PC-9 (cell line): ENCODE results near the gene FBXL13.

Source experiments
- EZH2 ChIP-seq: fragments of 200-600 bp; sonication (generic); IDR thresholded peaks from 2 replicates; pipeline ENCODE4 v1.8.0; 2017; ENCODE audit warnings: antibody characterized with exemption, low read depth
- TF ChIP-seq, protein P1 (sequence below): fragments of 200-600 bp; sonication (generic); conservative IDR thresholded peaks from 2 replicates; pipeline ENCODE4 v1.6.1; 2017; ENCODE audit warnings: mixed run types, antibody characterized with exemption, mild to moderate bottlenecking, moderate library complexity

DNA sequence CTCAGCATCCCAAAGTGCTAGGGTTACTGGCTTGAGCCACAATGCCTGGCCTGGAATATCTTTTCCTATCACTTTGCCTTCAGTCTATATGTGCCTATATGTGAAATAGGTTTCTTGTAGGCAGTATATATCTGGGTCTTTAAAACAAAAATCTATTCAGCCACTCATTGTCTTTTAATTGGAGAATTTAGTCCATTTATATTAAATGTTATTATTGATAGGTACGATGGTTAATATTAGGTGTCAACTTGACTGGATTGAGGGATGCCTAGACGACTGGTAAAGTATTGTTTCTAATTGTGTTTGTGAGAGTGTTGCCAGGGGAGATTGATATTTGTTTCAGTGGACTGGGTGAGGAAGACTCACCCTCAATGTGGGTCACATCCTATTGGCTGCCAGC lies 73.4 kb downstream of the FBXL13 start:
- TF ChIP-seq, protein P1, sequence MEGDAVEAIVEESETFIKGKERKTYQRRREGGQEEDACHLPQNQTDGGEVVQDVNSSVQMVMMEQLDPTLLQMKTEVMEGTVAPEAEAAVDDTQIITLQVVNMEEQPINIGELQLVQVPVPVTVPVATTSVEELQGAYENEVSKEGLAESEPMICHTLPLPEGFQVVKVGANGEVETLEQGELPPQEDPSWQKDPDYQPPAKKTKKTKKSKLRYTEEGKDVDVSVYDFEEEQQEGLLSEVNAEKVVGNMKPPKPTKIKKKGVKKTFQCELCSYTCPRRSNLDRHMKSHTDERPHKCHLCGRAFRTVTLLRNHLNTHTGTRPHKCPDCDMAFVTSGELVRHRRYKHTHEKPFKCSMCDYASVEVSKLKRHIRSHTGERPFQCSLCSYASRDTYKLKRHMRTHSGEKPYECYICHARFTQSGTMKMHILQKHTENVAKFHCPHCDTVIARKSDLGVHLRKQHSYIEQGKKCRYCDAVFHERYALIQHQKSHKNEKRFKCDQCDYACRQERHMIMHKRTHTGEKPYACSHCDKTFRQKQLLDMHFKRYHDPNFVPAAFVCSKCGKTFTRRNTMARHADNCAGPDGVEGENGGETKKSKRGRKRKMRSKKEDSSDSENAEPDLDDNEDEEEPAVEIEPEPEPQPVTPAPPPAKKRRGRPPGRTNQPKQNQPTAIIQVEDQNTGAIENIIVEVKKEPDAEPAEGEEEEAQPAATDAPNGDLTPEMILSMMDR: no peak
- TF ChIP-seq EZH2: no peak
